T-helper 1 cell treated with Interleukin-12 subunit alpha and Interleukin-12 subunit beta and Interleukin-4 antibody, amounts not matched to agents 30 ng/mL and 1 ng/mL, for 36 hours (primary cell): ENCODE results near the gene RANGAP1. TPM values are rescaled to one million over a fixed set of nuclear protein-coding genes. Genes with fewer than 3 reads are reported as not detected.

Experiments
- intact Hi-C: fragments of 100-400 bp; cut with micrococcal nuclease; formaldehyde crosslinking; loops from one replicate; pipeline ENCODE4 v1.15.1; 2024
- total RNA-seq: library from RNA; stranded (reverse); gene quantifications from 2 replicates; pipeline ENCODE4 v1.2.3, GENCODE V29; 2022

The RANGAP1 gene, protein sequence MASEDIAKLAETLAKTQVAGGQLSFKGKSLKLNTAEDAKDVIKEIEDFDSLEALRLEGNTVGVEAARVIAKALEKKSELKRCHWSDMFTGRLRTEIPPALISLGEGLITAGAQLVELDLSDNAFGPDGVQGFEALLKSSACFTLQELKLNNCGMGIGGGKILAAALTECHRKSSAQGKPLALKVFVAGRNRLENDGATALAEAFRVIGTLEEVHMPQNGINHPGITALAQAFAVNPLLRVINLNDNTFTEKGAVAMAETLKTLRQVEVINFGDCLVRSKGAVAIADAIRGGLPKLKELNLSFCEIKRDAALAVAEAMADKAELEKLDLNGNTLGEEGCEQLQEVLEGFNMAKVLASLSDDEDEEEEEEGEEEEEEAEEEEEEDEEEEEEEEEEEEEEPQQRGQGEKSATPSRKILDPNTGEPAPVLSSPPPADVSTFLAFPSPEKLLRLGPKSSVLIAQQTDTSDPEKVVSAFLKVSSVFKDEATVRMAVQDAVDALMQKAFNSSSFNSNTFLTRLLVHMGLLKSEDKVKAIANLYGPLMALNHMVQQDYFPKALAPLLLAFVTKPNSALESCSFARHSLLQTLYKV
- 98.8 and 100 TPM in 2 replicates for total RNA-seq

GRCh38 chr22:41285820-41286638, at the start of gene RANGAP1:
Gene RANGAP1 (minus strand): TSS chr22:41286187. CDS start chr22:41281044, 5,143 bp downstream.
- intact Hi-C loops, result loop anchor here (1.0 to 5.0 kb wide), 21 partner anchors 15 to 711 kb away; partner anchors contain the start of genes ACO2, CENPM, DESI1 and L3MBTL2

DNA sequence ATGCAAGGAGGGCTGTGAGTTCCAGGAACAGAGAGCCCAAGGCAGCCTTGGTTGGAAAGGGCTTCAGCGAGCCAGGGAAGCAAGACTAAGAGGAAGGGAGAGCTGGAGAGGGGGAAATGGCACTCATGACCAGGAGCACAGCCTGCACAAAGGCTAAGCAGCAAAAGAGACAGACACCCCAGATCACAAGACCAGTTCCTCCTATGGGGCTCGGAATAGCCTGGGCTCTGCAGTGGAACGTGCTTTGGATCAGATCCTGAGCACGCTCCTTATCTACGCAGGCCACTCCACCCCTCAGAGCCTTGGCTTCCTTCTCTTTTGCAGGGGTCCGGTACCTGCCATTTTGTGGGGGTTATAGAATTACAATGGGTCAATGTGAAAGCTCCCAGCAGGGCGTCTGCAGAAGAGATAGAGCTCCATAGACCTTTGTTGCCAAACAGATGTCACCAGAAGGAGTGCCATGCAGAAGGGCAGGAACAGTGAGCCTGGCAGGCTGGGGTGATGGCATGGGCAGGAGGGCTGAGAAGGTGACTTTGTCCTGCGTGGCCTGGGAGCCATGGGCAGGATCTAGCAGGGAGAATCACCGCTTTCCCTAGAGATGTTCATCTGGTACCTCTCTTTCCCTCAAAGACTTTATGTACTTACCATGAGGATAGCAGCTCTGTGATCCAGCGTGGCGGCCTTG, 49.1 kb upstream of the RANGAP1 start:
- intact Hi-C loops, result no loop called here

- intact Hi-C loops, result no loop called here
Measured at GRCh38 chr22:41334215-41334614, 48.2 kb upstream of the RANGAP1 start.

- intact Hi-C loops, result no loop called here
Measured at GRCh38 chr22:41333806-41334205, 47.8 kb upstream of the RANGAP1 start.

GRCh38 chr22:41332217-41332939, 46.4 kb upstream of the RANGAP1 start:
- intact Hi-C loops, result no loop called here

DNA sequence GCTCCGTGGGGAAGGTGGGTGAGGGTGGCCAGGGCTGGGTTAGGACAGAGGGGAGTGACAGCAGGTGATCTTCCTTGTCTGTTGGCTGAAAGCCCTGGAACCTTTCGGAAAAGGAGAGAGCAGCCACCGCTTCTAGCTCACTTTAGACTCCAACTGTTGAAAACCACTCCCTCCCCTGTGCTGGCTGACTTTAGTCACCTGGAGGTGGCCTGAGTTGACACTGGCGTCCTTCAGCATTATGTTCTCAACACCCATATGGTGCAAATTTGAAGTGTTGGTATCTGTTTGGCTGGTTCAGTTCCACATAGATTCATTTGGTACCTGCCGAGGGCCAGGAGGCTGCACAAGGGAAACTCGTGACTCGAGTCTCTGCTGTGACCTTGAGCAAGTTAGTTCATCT, 44.2 kb upstream of the RANGAP1 start:
- intact Hi-C loops, result no loop called here

GRCh38 chr22:41327124-41327523, 41.1 kb upstream of the RANGAP1 start:
- intact Hi-C loops, result no loop called here

GRCh38 chr22:41324821-41325528, 39.0 kb upstream of the RANGAP1 start:
- intact Hi-C loops, result no loop called here

- intact Hi-C loops, result no loop called here
Measured at GRCh38 chr22:41320416-41321240, 34.6 kb upstream of the RANGAP1 start.

DNA sequence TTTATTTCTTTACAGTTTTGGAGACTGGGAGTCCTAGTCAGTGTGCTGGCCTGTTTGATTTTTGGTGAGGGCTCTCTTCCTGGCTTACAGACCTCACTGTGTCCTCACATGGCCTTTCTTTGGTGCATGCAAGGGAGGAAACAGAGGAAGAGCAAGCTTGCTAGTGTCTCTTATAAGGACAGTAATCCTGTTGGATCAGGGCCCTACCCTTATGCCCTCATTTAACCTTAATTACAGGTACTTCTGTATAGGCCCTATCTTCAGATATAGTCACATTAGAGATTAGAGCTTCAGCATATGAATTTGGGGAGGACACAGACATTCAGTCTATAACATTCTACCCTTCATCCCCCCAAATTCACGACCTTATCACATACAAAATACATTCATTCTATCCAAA, 29.6 kb upstream of the RANGAP1 start:
- intact Hi-C loops, result no loop called here

- intact Hi-C loops, result no loop called here
Measured at GRCh38 chr22:41314821-41315220, 28.8 kb upstream of the RANGAP1 start.

- intact Hi-C loops, result no loop called here
Measured at GRCh38 chr22:41311487-41311886, 25.5 kb upstream of the RANGAP1 start.

GRCh38 chr22:41310336-41310735, 24.3 kb upstream of the RANGAP1 start:
- intact Hi-C loops, result no loop called here

DNA sequence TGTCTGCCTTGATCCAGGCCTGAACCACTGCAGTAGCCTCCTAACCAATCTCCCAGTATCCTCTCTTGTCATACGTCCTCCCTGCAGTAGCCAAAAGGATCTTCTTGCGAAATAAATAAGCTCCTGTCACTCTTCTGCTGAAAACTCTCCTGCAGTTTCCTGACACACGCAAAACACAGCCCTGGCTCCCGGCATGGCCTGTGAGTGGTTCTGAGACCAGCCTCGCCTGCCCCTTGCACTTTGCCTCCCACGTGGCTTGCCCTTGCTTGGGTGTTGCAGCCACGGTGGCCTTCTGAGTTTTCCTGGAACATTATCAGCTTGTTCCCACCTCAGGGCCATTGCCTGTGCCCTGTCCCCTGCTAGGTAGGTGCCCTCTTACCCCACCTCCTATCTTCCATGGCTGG, 22.6 kb upstream of the RANGAP1 start:
- intact Hi-C loops, result no loop called here

- intact Hi-C loops, result no loop called here
Measured at GRCh38 chr22:41308054-41308453, 22.1 kb upstream of the RANGAP1 start.

- intact Hi-C loops, result no loop called here
Measured at GRCh38 chr22:41305646-41306045, 19.7 kb upstream of the RANGAP1 start.

- intact Hi-C loops, result loop anchor here (5.0 kb wide), 3 partner anchors 144 to 211 kb away; partner anchors contain the start of genes ACO2, EP300, PHF5A and TOB2
Measured at GRCh38 chr22:41302811-41303210, 16.8 kb upstream of the RANGAP1 start.

GRCh38 chr22:41302021-41302767, 16.2 kb upstream of the RANGAP1 start:
- intact Hi-C loops, result loop anchor here (5.0 kb wide), 3 partner anchors 145 to 210 kb away; partner anchors contain the start of genes ACO2, EP300, PHF5A and TOB2
